Inflammatory macrophage treated with lipopolysaccharide for 4 hours (primary cell): ENCODE data around the gene ASTN2.

ENCODE experiments used
- DNase-seq: peaks from one replicate; pipeline ENCODE4 v3.0.0-alpha.2; 2020

ASTN2 gene

GRCh38 chr9:117103438-117104110 is 311.3 kb downstream of the ASTN2 start:
- no peak for DNase-seq

GRCh38 chr9:117101008-117101407 is 313.8 kb downstream of the ASTN2 start:
- no peak for DNase-seq

- no peak for DNase-seq
Measured at GRCh38 chr9:117098331-117098730, 316.5 kb downstream of the ASTN2 start.

- no peak for DNase-seq
Measured at GRCh38 chr9:117097761-117098160, 317.1 kb downstream of the ASTN2 start.

DNA sequence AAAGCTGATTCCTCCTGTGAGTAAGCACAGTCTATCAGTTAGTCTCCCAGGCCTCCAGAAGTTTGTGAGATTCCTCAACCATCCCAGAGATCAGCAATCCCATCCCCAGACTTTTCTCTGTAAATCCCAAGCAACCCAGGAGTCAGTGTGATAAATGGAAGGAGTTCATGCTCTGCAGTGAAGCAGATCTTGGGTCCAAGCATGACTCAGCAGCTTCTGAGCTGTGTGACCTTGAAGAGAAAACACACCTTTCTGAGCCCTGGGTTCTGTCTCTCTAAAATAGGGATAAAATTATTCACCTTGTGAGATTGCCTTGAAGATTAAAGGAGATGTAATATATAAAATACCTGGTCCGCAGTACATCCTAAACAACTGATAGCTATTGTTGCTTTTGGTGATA is 318.7 kb downstream of the ASTN2 start:
- DNase-seq = no peak

GRCh38 chr9:117095081-117095480 is 319.8 kb downstream of the ASTN2 start:
- no peak for DNase-seq

GRCh38 chr9:117093891-117094844 is 320.7 kb downstream of the ASTN2 start:
- DNase-seq = no peak

- DNase-seq = no peak
Measured at GRCh38 chr9:117092582-117092981, 322.3 kb downstream of the ASTN2 start.

DNA sequence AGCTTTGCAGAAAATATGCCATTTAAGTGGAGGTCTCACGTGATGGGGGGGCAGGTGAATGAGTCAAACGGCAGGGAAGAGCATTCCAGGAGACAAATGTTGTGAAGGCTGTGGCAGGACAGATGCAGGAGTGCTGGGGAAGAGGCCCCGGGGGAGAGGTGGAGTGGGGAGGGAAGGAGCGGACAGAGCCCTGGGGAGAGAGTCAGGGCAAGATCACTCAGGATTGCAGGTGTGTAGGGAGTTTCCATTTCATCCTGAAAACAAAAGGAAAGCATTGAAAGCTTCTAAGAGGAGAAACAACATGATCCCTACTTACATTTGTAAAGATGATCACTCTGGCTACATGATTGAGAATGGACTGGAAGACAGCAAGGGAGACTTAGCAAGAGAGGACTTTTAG is 323.3 kb downstream of the ASTN2 start:
- no peak for DNase-seq

GRCh38 chr9:117088786-117089185 is 326.1 kb downstream of the ASTN2 start:
- DNase-seq = no peak

- DNase-seq = no peak
Measured at GRCh38 chr9:117088140-117088539, 326.7 kb downstream of the ASTN2 start.

GRCh38 chr9:117084221-117084620 is 330.6 kb downstream of the ASTN2 start:
- no peak for DNase-seq

DNA sequence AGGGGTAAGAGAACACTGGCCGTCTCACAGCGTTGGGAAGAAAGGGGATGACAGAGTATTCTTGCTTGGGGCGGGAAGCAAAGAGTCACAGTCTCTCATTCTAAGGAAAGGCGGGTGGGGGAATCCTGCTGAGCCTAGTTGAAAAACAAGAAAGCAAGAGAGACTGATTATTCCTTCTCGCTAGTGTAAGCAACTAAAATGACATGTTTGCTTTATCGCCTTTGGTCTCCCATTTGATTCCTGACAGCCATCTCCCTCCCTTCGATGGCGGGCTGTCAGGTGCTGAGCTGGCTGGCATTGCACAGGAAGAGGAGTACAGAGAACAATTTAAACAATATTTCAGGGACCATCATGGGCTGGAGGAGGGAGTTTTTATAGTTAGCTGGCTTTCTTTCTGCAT is 331.3 kb downstream of the ASTN2 start:
- no peak for DNase-seq

- no peak for DNase-seq
Measured at GRCh38 chr9:117081641-117082317, 333.1 kb downstream of the ASTN2 start.

- DNase-seq = no peak
Measured at GRCh38 chr9:117080765-117081390, 334.0 kb downstream of the ASTN2 start.

DNA sequence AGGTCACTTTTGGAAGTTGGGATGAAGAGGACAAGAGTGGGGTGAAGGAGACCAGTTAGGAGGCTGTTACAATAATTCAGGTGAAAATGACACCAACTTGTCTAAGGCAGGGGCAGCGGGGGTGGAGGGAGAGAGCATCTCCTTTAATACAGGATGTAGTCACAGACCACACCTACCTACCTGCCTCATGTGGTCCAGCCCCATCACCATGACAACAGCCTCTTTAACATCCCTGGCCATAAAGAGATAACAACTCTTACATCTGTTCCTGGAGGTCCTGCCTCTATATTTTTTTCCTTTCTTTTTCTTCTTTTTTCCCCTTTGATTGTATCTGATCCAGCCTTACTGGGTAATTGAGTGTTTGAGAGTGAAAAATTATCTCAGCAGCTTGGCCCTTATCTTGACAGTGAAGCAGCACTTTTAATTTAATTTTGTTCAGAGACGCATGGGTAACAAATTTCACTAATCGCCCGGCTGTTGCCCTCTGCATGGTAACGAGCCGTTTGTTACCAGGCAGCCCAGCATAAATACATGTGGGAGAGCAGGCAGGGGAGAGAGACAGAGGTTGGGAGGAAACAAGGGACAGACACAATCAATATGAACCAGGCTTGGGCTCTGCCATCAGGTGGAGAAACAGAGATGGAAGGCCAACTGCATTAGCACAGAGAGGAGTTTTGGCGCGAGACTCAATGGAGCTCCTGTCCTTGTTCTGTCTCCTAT is 338.1 kb downstream of the ASTN2 start:
- DNase-seq = no peak

- no peak for DNase-seq
Measured at GRCh38 chr9:117075636-117076035, 339.2 kb downstream of the ASTN2 start.

- no peak for DNase-seq
Measured at GRCh38 chr9:117074784-117075520, 339.9 kb downstream of the ASTN2 start.

DNA sequence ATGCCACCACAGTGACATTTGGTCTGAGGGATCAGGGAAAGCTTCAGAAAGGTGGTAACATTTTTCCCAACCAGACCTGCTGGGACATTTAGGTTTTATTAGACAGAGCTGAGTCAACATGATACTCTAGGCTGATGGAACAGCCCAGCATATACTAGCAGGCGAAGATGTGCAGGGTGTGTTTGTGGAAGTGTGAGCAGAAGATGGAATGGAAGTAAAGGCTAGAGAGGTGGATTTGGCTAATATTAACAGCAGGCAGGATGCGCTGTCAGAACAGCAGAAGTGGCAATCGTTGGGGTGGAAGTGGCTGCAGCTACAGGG is 340.6 kb downstream of the ASTN2 start:
- no peak for DNase-seq

GRCh38 chr9:117073539-117074341 is 341.1 kb downstream of the ASTN2 start:
- no peak for DNase-seq

- no peak for DNase-seq
Measured at GRCh38 chr9:117073071-117073470, 341.8 kb downstream of the ASTN2 start.
